Measurements from ENCODE around the gene OR2C1.

DNA sequence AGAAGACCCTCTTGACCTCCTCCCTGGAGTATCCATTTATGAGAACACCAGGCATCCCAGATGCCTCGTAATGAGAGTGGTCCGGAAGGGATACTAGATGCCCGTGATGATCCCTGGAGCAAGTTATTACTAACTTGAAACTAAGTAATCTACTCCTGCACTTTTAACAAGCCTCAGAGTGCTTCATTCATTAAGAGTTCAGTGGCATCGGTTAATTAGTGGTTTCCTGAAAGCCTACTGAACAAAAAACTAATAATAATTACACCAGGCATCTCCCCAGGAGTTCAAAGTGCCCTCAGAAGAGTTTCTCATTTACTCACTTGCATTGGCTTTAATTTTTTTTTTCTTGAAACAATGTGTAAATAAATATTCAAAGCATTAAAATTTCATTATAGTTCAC, 28.2 kb upstream of the OR2C1 start:
- no peak for TF ChIP-seq POLR2A (IDR thresholded peaks at IDR 0.05; ENCODE audit: low read depth)
- no peak for TF ChIP-seq CTCF (IDR thresholded peaks at IDR 0.05)
- TF ChIP-seq POLR2AphosphoS5 (IDR thresholded peaks at IDR 0.05) = no peak
